Natural killer cell (primary cell): ENCODE data around the gene ATXN1. TPM values are rescaled to one million over a fixed set of nuclear protein-coding genes. Genes with fewer than 3 reads are reported as not detected.

ENCODE experiments used
- ATAC-seq, 3 donors: fragments of 150-1000 bp in 2 of 3; fragments of 200-7000 bp in 1 of 3; cut with Tn5 transposase; 1 replicate in 1 of 3; 2 replicates in 2 of 3; pipeline ENCODE4 v1.10.0; 2021; ENCODE audit warnings: mild to moderate bottlenecking in 2 of 3, moderate library complexity in 2 of 3
- DNase-seq, 2 donors: peaks; one replicate each; pipeline versions ENCODE4 v3.0.0 to v3.0.0-alpha.2; 2013 to 2021; ENCODE audit warnings: mixed read lengths in 1 of 2
- H3K27ac ChIP-seq: one replicate; pipeline ENCODE4 v1.5.1; 2013; ENCODE audit warnings: mild to moderate bottlenecking, low read length
- H3K27me3 ChIP-seq: one replicate; pipeline ENCODE4 v1.6.1; 2013; ENCODE audit warnings: low read length; ENCODE audit not compliant: control insufficient read depth, insufficient read depth
- H3K36me3 ChIP-seq: one replicate; pipeline ENCODE4 v1.6.1; 2013; ENCODE audit warnings: low read length; ENCODE audit not compliant: control insufficient read depth, insufficient read depth
- H3K4me1 ChIP-seq: one replicate; pipeline ENCODE4 v1.6.1; 2013; ENCODE audit warnings: low read length; ENCODE audit not compliant: control insufficient read depth, insufficient read depth
- H3K4me3 ChIP-seq: one replicate; pipeline ENCODE4 v1.5.1; 2013; ENCODE audit warnings: low read length
- H3K9me3 ChIP-seq: one replicate; pipeline ENCODE4 v1.6.1; 2013; ENCODE audit warnings: low read length; ENCODE audit not compliant: control insufficient read depth, insufficient read depth
- H3K27ac Mint-ChIP-seq, 2 donors: one replicate each; pipeline ENCODE4 v1.8.0; 2022; ENCODE audit warnings: mild to moderate bottlenecking in 2 of 2, mixed read lengths in 2 of 2, moderate library complexity in 1 of 2
- H3K27me3 Mint-ChIP-seq, 2 donors: one replicate each; pipeline ENCODE4 v1.8.0; 2022; ENCODE audit warnings: low read depth in 2 of 2, mixed read lengths in 2 of 2
- H3K36me3 Mint-ChIP-seq: one replicate; pipeline ENCODE4 v1.8.0; 2022; ENCODE audit warnings: mixed read lengths
- H3K4me1 Mint-ChIP-seq, 2 donors: one replicate each; pipeline ENCODE4 v1.8.0; 2022; ENCODE audit warnings: mixed read lengths in 2 of 2
- H3K4me3 Mint-ChIP-seq: one replicate; pipeline ENCODE4 v1.8.0; 2022; ENCODE audit warnings: mild to moderate bottlenecking, moderate library complexity, mixed read lengths
- H3K9me3 Mint-ChIP-seq, 2 donors: one replicate each; pipeline ENCODE4 v1.8.0; 2022; ENCODE audit warnings: mixed read lengths in 2 of 2
- WGBS: methylation state at CpG from one replicate; pipeline ENCODE4 v1.1.7; 2013; ENCODE audit warnings: missing lambda C conversion rate; ENCODE audit not compliant: insufficient coverage; 5-methylcytosine and 5-hydroxymethylcytosine counted together
- intact Hi-C: fragments of 100-400 bp; cut with micrococcal nuclease; formaldehyde crosslinking; loops from one replicate; pipeline ENCODE4 v1.14.2; 2022
- total RNA-seq, 4 donors: library from RNA; stranded (reverse); fragments of 120-200 nt in 1 of 4; gene quantifications; one replicate each; pipeline versions ENCODE4 v1.2.3 to v1.2.4, GENCODE V29; 2013 to 2022
- TF ChIP-seq, protein P1 (sequence below): fragments of 200-600 bp; IDR thresholded peaks from one replicate; pipeline ENCODE4 v1.8.0; 2022; ENCODE audit warnings: antibody characterized with exemption

ATXN1 gene
- total RNA-seq, 3 donors from 2014 or later (not counting 1 experiment from before 2014, with no cell fraction given): 90.4 to 120 (median 97.9) TPM

DNA sequence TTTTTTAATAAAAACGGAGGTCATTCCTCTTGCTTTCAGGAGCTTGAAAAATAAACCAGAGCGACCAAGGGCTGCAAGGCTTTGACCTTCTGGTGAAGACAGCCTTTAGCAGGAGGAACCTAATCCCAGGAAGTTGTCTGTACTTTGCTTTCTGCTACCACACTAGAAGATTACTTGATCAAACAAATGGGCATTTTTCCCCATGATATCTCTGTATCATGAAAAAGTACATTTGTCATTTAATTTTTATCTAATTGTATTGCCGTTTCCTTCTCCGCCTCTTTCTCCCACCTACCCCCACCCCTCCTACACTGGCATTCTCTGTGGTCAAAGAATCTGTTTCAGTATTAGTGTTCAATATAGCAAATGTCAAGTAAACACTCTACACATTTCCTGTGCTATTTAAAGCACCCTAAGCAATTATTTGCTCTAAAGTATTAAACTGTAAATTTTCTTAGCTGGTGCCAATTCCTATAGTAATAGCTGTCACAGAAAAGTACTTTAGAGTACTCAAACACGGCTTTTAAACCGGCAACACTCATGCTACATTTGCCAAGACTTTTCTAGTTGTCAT is 29.7 kb downstream of the ATXN1 start:
- H3K9me3 Mint-ChIP-seq: no peaks in the 10 kb centered on the region
- H3K4me3 Mint-ChIP-seq: peak overlapping the region; percentile 69
- H3K27ac Mint-ChIP-seq: peak overlapping the region; percentile 37 to 83
- intact Hi-C loops: loop anchor here (5.0 kb wide), 1 partner anchor 36 kb away; no protein-coding TSS in a partner anchor
- DNase-seq (peak in 1 of 2 donors; percentile 62), ATAC-seq (peak; percentile 78 to 87 (median 79))
- no peaks in the 10 kb centered on the region for H3K27me3 Mint-ChIP-seq
- no peak overlapping the region for H3K4me3 ChIP-seq
- TF ChIP-seq, protein P1, sequence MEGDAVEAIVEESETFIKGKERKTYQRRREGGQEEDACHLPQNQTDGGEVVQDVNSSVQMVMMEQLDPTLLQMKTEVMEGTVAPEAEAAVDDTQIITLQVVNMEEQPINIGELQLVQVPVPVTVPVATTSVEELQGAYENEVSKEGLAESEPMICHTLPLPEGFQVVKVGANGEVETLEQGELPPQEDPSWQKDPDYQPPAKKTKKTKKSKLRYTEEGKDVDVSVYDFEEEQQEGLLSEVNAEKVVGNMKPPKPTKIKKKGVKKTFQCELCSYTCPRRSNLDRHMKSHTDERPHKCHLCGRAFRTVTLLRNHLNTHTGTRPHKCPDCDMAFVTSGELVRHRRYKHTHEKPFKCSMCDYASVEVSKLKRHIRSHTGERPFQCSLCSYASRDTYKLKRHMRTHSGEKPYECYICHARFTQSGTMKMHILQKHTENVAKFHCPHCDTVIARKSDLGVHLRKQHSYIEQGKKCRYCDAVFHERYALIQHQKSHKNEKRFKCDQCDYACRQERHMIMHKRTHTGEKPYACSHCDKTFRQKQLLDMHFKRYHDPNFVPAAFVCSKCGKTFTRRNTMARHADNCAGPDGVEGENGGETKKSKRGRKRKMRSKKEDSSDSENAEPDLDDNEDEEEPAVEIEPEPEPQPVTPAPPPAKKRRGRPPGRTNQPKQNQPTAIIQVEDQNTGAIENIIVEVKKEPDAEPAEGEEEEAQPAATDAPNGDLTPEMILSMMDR: no peak
- H3K36me3 ChIP-seq: no peaks in the 10 kb centered on the region
- H3K27ac ChIP-seq: peak overlapping the region; percentile 56
- H3K27me3 ChIP-seq: no peaks in the 10 kb centered on the region
- H3K4me1 Mint-ChIP-seq: peaks cover 35 to 46% of the 10 kb centered on the region in 2 donors
- no peaks in the 10 kb centered on the region for H3K9me3 ChIP-seq
- H3K4me1 ChIP-seq: peaks cover 16% of the 10 kb centered on the region
- no peaks in the 10 kb centered on the region for H3K36me3 Mint-ChIP-seq
- 54% methylated on average over 6 of the region's 6 CpGs for WGBS

DNA sequence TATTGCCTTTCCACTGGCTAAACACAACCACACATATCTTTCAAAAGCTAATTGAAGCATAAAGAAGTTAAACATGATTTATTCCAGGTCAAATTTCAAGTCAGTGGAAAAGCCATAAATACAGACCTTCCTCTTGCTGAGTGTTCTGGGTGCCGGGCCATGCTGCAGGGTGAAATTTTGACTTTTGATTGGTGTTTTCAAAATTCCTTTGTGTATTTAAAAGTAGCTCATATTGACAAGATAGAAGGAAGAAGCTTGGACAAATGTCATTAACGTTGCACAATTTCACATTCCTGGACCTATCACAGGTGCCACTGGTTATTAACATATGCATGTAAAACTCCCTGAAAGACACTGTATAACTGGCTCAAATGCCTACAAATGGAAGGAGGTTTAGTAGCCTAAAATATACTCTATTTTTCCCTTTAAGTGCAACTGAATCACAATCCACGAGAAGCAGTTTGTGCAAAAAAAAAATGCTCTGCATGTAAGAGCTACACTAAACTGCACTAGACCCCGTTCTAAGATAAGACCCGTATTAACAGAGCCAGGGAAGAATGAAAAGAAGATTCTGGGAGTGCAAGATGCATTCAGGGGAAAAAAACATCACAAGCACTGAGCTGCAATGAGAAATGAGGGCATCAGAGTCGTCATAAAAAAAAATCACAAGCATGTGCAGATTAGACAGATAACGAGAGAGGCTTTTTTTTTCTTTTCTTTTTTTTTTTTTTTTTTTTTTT is 30.4 kb downstream of the ATXN1 start:
- no peaks in the 10 kb centered on the region for H3K9me3 ChIP-seq
- no peaks in the 10 kb centered on the region for H3K27me3 ChIP-seq
- Mint-ChIP-seq H3K36me3 (no peaks in the 10 kb centered on the region), H3K4me3 (peak overlapping the region; percentile 69), H3K9me3 (no peaks in the 10 kb centered on the region), H3K27ac (peak overlapping the region; percentile 37 to 83), H3K27me3 (no peaks in the 10 kb centered on the region), H3K4me1 (peaks cover 35 to 46% of the 10 kb centered on the region in 2 donors)
- H3K27ac ChIP-seq: no peak overlapping the region
- TF ChIP-seq, protein P1: no peak
- WGBS: 51% methylated on average over 6 of the region's 7 CpGs
- ATAC-seq (peak; percentile 62 to 71 (median 64)), DNase-seq (peak in 1 of 2 donors; percentile 72)
- intact Hi-C loops: loop anchor here (5.0 kb wide), 1 partner anchor 36 kb away; no protein-coding TSS in a partner anchor
- no peaks in the 10 kb centered on the region for H3K36me3 ChIP-seq
- H3K4me3 ChIP-seq: no peak overlapping the region
- H3K4me1 ChIP-seq: peaks cover 16% of the 10 kb centered on the region

DNA sequence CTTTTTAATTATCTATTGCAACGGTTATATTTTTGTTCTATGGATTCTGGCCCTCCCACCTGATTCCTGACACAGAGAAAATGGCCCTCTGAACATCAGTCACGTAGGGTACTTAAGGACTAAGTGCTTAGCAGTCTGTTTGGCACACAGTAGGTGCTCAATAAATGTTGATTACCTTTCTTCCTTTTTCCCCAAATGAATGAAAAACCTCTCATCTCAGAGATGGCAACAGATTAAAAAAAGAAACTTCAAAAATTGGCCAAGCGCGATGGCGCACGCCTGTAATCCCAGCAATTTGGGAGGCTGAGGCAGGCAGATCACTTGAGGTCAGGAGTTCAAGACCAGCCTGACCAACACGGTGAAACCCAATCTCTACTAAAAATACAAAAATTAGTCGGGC is 31.5 kb downstream of the ATXN1 start:
- 91% methylated on average over 8 of the region's 8 CpGs for WGBS
- intact Hi-C loops: loop anchor here (5.0 kb wide), 1 partner anchor 38 kb away; no protein-coding TSS in a partner anchor
- no peak overlapping the region for H3K4me3 ChIP-seq
- Mint-ChIP-seq H3K4me3 (no peak overlapping the region), H3K4me1 (peaks cover 35 to 46% of the 10 kb centered on the region in 2 donors), H3K27ac (no peak overlapping the region), H3K9me3 (no peaks in the 10 kb centered on the region), H3K27me3 (no peaks in the 10 kb centered on the region), H3K36me3 (no peaks in the 10 kb centered on the region)
- H3K27me3 ChIP-seq: no peaks in the 10 kb centered on the region
- no peaks in the 10 kb centered on the region for H3K36me3 ChIP-seq
- DNase-seq (no peak), ATAC-seq (no peak)
- H3K9me3 ChIP-seq: no peaks in the 10 kb centered on the region
- H3K27ac ChIP-seq: no peak overlapping the region
- TF ChIP-seq, protein P1: no peak
- peaks cover 16% of the 10 kb centered on the region for H3K4me1 ChIP-seq
